Measurements from ENCODE around the gene AMPD3. TPM values are rescaled to one million over a fixed set of nuclear protein-coding genes. Genes with fewer than 3 reads are reported as not detected.

The AMPD3 gene
- total RNA-seq, 1 donor from 2014 or later: 24.7 TPM

DNA sequence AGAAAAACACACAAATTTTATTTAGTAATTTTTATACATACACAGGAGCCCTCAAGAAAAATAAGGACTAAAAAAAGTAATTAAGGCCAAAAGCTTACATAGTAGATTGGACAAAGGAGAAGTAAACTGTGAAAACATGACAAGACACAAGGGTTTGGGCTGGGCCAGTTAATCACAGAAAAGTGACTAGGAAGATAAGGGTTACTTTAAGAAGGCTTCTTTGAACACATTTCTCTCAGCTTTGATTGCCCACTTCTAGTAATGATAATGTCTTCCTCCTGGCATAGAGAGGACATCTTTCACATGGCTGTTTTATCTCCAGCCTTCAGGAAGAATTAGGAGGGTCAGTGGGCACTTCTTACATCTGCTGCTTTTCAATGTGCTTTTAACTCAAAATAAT lies 82.5 kb downstream of the AMPD3 start:
- DNase-seq (ENCODE audit: low spot score): no peak

DNA sequence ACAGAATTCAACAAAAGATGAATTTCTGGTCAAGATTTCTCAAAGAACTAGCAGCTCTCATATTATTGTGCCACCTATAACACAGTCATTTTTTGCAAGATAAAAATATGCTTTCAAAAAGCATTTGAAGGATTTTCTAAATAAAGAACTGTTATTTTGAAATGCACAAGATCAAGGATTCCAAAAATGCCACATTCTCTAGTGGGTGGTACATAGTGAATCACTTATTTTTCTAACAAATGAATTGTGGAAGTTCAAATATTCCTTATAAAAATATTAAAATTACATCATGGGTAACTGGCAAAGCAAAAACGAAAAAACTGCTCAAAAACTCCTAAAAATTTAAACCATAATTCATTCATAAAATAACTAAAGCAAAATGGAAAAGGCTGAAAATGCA lies 83.9 kb downstream of the AMPD3 start:
- DNase-seq (ENCODE audit: low spot score): no peak

DNA sequence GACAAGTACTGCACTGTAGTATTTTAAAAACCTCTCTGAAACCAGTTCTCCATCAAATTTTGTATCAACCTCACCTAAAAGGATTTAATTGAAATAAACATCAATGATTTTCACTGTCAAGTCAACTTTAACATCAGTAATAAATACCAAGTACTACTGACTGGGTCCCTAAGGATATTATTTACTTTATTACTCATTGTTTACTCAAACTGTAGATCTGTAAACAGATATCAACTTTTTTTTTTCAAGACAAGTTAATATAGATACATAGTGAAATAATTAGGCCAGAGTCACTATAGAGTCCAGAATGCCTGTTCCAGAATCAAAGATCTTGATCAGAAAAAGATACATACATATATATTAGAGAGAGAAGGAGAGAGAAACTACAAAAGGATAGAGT lies 84.3 kb downstream of the AMPD3 start:
- DNase-seq (ENCODE audit: low spot score): no peak

DNA sequence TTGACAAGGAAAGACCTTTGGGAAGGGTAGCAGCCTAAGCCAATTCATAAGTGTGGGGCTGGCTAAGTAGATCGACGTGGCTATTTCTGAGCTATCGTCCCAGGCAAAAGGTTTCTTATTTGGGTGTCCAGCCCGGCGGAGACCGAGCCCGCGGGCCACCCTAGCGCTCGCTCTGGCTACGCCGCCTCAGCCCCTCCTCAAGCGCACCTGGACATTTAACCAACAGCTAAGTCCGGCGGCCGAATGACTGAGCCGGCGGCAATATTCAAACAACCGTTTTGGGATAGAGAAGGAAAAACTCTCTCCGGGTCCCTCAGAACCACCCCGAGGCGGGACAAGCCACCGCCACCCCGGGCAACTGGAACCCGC lies 85.5 kb downstream of the AMPD3 start:
- peak; percentile 54 for DNase-seq (ENCODE audit: low spot score)

DNA sequence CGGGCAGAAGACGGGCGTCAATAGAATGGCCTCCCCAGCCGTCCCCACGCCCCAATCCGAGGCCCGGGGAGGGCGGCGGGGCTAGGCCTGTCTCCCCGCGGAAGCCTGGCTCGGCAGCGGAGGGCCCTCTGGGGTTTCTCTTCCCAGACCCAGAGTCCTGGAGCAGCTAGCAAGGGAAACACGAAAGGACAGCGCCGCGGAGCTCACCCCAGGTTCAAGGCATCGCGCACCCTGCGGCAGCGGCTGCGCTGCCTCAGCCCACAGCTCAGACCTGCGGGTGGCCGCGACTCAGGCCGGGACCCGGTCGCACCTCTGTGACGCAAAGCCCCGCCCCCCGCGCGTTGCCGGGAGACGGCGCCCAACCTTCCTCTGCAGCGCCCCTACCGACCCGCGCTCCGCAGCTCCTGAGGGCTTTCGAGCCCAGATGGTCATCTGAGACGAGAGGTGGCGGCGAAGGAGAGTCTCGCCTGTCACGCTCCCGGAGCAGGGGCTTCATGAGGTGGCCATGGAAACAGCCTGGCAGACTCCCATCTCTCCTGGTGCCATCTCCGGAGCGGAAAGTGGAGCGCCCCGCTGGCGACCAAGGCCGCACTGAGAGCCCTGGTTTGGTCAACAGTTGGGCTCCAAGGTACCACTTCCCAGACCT lies 86.0 kb downstream of the AMPD3 start, which contains the start of gene RNF141:
TSS of gene RNF141 (minus strand) at position 273 of the 646 bp plus-strand sequence. CDS start 7,029 bp downstream, outside the sequence.
- peak; percentile 96 for DNase-seq (ENCODE audit: low spot score)

DNA sequence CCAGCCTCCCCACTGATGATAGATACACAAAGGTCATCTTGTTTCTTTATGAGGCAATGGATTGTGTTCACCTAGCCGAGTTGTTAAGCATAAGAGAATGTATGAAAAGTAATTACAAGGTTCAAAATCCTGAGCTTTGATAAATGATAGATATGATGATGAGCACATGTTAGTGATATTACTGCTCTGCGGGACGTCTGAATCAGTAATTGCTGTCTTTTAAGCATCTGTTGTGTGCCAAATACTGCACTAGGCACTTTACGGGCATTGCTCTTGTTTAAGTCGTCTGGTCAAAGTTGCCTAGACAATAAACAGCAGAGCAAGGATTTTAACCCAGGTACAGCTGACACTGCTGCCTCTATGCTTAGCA lies 86.5 kb downstream of the AMPD3 start:
- no peak for DNase-seq (ENCODE audit: low spot score)

DNA sequence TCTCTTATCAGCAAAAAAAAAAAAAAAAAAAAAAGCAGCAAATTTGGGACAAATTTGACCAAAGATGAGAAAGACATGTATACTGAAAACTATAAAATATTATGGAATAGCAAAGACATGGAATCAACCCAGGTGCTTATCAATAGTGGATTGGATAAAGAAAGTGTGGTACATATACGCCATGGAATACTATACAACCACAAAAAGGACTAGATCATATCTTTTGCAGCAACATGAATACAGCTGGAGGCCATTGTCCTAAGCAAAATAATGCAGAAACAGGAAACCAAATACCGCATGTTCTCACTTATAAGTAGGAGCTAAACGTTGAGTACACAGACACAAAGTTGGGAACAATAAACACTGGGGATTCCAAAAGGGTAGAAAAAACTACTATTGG lies 87.7 kb downstream of the AMPD3 start:
- DNase-seq (ENCODE audit: low spot score): no peak

DNA sequence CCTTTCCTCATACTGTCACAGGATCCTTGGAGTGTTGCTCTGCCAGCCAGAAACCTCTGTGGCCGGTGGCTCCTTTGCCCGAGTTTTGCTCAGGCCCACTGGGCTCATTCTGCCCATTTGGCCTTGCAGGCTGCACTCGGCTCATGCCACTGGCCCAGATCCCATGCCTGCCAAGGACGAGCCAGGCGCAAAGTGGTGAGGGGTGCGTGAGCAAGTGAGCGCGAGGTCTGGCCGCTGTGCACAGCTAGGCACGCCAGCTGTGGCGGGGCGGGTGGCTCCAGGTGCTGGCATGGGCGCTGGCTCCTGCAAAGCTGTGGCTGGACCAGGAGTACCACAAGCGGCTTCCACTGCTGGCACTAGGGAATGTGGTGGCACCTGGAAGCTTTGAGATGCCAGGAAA lies 88.7 kb downstream of the AMPD3 start:
- no peak for DNase-seq (ENCODE audit: low spot score)

DNA sequence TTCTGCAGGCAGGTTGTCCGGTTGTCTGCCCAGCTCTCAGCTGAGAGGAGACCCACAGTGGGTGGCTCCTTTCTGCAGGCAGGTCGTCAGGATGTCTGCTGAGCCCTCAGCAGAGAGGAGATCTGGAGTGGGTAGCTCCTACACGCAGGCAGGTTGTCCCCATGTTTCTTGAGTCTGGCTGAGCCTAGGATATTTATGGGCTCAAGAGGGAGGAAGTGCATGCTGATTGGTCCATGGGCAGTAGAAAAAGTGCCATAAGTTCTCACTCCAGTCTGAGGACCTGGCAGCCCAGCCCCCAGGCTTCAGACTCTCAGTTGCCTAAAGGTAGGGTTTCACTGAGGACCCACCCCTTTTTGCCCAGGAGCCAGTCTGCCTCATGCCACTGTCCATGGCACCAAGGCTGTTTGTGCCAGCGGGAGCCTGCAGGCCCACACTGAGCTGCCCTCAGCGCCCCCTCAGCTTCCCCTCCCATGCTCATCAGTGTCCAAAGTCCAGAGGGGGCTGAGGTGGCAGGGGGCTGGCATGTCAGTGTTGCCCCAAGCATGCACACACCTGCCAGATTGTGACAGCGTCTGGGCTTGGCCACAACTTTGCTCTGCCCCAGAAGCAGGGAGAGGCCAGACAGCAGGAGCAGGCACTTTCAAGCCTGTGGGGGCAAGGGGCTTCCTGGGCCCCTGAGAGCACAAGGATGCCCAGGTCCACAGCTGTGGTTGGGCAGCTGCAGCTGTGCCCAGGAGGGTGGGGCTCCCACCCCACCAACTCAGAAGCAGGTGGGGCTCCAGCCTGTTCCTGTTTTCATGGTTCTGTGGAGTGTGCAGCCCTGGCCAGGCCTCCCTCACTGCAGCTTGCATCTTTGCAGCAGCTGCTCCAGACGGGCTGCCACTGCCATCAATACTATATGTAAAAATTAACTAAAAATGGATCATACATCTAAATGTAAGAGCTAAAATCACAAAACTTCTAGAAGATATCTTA lies 89.7 kb downstream of the AMPD3 start:
- DNase-seq (ENCODE audit: low spot score): no peak

DNA sequence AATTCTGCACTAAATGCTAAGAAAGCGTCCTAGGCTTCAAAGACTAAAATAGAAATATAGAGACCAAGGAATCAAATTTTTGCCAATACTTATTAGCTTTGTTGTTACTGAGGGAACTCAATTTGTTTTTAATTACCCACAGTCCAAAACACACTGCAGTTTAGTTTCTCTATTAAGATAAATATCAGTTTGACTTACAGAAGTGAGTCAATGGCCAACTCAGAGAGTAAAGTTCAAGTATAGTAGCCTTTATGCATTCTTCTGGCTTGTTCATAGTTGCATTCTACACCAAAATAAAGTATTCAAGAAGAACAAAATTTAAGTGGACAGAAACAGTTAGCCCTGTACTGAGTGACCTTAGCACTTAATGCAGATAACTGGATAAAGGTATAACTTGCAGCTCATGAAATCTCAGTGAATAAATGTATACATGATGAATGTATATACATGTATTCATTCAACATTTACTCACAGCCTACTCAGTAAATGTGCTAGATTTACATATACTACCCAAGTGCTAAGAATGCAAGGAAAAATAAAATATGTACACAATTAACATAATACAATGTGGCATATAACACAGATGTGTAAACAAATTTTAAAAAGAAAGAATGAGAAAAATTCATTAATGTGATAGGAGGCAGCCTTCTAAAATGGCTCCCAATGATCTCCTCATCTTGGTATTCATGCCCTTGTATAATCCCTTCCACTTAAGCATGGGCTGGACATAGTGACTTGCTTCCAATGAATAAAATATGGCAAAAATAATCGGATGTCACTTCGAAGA lies 95.6 kb downstream of the AMPD3 start:
- no peak for DNase-seq (ENCODE audit: low spot score)

DNA sequence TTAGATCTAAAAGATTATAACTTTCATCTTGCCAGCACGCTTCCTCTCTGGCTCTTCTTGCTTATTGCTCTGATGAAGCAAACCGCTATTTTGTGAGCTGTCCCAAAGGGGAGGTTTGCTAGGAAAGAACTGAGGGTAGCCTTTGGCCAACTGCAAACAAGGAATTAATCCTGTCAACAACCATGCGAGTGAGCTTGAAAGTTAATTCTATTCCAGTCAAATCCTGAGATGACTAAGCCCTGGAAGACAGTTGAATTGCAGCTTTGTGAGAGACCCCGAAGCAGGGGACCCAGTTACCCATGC lies 96.2 kb downstream of the AMPD3 start:
- DNase-seq (ENCODE audit: low spot score): no peak

DNA sequence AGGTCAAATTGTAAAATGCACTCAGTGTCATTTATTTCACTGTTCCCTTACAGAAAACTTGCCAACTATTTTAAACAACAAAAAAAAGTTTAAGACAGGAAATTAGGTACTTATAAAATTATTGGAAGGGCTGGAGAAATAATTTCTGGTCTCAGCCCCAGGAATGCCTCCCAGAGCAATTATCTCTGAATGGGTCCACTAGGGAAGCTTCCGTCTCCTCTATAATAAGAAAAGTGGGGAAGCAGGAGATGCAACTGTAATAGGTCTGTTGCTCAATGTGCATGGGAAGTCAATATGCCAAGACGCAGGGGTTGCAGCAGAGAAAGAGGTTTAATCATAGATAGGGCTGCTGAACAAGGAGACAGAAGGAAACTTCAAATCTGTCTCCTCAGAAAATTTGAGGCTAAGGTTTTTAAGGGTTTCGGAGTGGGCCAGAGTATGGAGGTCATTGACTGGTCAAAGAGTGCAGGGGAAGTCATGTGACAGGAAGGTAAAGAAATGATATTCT lies 96.8 kb downstream of the AMPD3 start:
- DNase-seq (ENCODE audit: low spot score): no peak

DNA sequence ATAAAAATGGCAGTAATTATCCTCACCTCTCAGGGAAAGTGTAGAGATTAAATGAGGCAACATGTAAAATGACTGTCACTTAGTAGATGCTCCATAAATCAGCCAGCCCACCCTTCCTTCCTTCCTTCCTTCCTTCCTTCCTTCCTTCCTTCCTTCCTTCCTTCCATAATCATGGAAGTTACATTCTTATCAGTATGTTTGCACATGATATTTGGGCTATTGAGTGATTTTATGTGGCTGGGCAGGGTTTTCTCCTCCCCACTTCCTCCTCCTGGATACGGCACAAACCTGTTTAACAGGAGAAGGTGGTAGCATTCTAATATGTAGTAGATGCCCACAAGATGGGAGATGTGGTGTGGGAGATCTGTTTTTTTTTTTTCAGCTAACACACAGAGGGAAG lies 101.5 kb downstream of the AMPD3 start:
- no peak for DNase-seq (ENCODE audit: low spot score)

Other genes with a start within 250 kb of the AMPD3 start
- 90.7 TPM for gene SBF2, start 161.0 kb upstream of the AMPD3 start, total RNA-seq
- gene ADM, start 150.2 kb upstream of the AMPD3 start, total RNA-seq: 21.9 TPM
- gene RNF141, start 85.9 kb downstream of the AMPD3 start, total RNA-seq: 44.6 TPM
- 30.8 TPM for gene LYVE1, start 113.4 kb downstream of the AMPD3 start, total RNA-seq
- gene IRAG1, start 238.5 kb downstream of the AMPD3 start, total RNA-seq: 75.5 TPM